Mucosa of gallbladder (tissue), 1 donor: Measurements from ENCODE around the gene GALR2. TPM values are rescaled to one million over a fixed set of nuclear protein-coding genes. Genes with fewer than 3 reads are reported as not detected.

Source experiments
- DNase-seq: peaks from one replicate; pipeline ENCODE4 v3.0.0-alpha.2; 2020; ENCODE audit warnings: low spot score
- total RNA-seq: library from RNA; stranded (reverse); gene quantifications from one replicate; pipeline ENCODE4 v1.2.1, GENCODE V29; 2021
- donor health status: DM: no; HTN: no; CAD: no.

Gene GALR2
- total RNA-seq, 1 donor from 2014 or later = 0.20 TPM

DNA sequence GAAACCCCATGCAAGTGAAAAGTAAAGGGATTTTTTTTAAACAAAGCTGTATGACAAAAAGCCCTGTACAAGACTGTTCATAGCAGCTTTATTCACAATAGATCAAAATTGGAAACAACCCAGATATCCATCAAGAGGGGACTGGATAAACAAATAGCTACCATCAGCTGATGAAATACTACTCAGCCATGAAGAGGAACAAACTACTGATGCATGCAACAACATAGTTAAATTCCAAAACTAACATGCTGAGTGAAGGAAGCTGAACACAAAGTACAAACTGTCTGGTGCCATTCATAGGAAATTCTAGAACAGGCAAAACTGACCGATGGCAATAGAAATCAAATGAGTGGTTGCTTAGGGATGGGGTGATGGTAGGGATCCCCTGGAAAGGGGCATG lies 51.3 kb downstream of the GALR2 start:
- DNase-seq = no peak

Other genes starting within 250 kb of the GALR2 start
- 26.4 TPM for gene UNC13D, start 230.4 kb upstream of the GALR2 start, total RNA-seq
- 160 TPM for gene WBP2, start 219.4 kb upstream of the GALR2 start, total RNA-seq
- gene TRIM47, start 196.2 kb upstream of the GALR2 start, total RNA-seq = 68.2 TPM
- gene TRIM65, start 177.8 kb upstream of the GALR2 start, total RNA-seq = 24.0 TPM
- 107 TPM for gene MRPL38, start 169.9 kb upstream of the GALR2 start, total RNA-seq
- gene FBF1, start 133.7 kb upstream of the GALR2 start, total RNA-seq = 28.9 TPM
- 102 TPM for gene ACOX1, start 95.6 kb upstream of the GALR2 start, total RNA-seq
- 22.9 TPM for gene TEN1, start 95.5 kb upstream of the GALR2 start, total RNA-seq
- gene CDK3, start 73.9 kb upstream of the GALR2 start, total RNA-seq = 11.9 TPM
- gene EVPL, start 47.5 kb upstream of the GALR2 start, total RNA-seq = 14.9 TPM
- 69.8 TPM for gene SRP68, start 2.3 kb upstream of the GALR2 start, total RNA-seq
- not detected for gene ZACN, start 4.4 kb downstream of the GALR2 start, total RNA-seq
- gene EXOC7, start 29.0 kb downstream of the GALR2 start, total RNA-seq = 163 TPM
- gene FOXJ1, start 66.5 kb downstream of the GALR2 start, total RNA-seq = not detected
- 3.3 TPM for gene RNF157, start 165.7 kb downstream of the GALR2 start, total RNA-seq
- 109 TPM for gene UBALD2, start 190.6 kb downstream of the GALR2 start, total RNA-seq
- 3.8 TPM for gene QRICH2, start 233.5 kb downstream of the GALR2 start, total RNA-seq